SH-SY5Y (cell line): Measurements from ENCODE around the gene EREG.

Source experiments
- GATA2 ChIP-seq: IDR thresholded peaks from 2 replicates; pipeline ENCODE4 v1.6.1; 2011; ENCODE audit warnings: mild to moderate bottlenecking, low read depth, low read length
- GATA3 ChIP-seq: IDR thresholded peaks from 2 replicates; pipeline ENCODE4 v1.6.1; 2011; ENCODE audit warnings: low read depth, mild to moderate bottlenecking, low read length, moderate library complexity

The EREG gene

DNA sequence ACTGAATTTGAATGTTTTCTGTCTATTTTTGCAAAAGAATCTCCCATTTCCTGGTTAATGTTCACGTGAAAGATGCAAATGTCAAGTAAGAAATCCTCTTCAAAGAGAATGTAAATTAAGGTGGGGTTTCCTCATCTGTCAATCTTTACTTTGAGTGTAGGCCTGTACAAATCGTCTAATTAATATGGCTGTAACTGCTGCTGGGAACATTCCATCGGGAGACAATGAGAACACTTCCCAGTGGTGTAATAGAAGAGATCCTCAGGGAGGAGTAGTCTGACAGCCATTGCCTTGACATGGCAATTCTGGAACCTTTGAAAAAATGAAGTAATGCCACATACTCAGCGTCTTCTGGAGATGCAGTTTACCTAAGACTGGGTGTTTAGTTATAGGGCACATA is 3.7 kb downstream of the EREG start:
- no peak for TF ChIP-seq GATA2

DNA sequence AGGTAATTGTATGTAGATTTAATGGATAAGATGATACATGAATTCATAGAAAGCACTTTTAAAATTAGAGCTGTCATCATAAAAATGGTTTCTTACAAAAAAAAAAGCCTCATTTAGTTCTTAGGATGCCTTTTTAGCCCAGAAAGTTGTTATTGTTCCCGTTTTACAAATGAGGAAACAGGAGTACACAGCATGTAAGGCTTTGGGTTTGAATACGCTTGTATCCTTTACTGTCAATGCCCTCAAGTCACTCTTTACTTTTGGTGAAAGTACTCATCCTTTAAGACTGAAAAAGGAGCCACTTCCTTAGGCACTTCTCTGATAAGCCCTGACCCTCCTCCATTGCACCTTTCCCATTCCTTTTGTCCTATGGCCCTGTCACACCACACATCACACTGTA is 4.9 kb downstream of the EREG start:
- TF ChIP-seq GATA2 (no peak), GATA3 (no peak)

DNA sequence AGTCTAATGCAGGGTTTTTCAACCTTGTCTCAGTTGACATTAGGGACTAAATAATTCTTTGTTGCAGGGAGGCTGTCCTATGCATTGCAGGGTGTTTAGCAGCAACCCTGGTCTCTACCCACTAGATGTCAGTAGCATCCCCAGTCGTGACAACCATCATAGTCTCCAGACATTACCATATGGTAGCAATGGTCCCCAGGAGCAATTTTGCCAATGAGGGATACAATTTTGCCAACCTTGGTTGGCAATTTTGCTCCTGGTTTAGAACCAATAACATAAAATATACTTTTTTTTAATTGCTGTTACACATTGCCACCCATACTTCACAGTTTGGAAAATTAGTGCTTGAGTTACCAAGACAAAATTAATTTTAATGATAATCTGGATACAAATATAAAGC is 6.0 kb downstream of the EREG start:
- TF ChIP-seq GATA2 (no peak), GATA3 (no peak)

DNA sequence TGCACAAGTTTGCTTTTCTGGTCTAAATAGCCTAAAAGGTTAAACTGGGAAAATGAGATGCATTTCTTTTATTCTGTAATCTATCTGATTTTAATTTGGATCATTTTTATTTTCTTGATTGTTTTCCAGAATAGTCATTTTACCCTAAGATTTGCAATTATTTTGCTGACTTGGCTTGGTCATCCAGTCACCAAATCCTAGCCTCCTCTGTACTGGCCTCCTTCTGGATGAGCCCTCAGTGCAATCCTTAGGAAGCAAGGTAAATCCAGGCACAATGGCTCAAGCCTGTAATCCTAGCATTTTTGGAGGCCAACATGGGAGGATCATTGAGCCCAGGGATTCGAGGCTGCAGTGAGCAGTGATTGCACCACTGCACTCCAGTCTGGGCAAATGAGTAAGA is 9.2 kb downstream of the EREG start:
- no peak for TF ChIP-seq GATA2
- TF ChIP-seq GATA3, result no peak

DNA sequence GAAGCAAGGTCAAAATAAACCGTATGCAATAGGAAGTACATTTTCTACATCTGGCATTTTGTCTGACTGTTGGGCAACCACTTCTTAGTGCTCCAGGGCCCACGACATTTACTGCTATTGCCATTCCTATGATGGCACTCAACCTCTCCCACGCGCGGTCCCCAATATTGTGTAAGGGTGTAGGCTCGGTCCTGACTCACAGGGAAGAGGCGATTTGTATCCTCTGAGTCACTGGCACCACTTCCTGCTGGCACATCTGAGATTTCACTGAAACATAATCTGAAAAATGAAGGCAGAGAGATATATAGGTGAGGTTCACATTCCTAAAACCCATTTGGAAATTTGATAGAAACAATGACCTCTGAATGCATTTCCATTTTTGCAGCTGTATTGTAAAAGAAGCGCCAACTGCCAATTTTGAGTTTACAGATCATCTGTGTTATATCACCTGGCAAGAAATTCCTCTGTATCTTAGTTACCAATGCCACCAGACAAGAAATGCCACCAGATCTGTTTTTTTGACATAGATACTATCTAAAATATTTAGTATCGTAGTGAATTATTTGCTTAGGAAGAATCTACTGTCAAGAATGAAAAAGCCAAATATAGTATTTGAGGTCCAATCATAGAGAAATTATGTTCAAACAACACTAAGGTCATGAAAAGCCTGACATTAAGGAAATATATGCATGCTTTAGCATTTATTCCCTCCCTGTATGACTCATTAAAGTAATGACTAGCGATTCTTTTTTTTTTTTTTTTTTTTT is 9.8 kb downstream of the EREG start:
- TF ChIP-seq GATA2, result no peak
- no peak for TF ChIP-seq GATA3

DNA sequence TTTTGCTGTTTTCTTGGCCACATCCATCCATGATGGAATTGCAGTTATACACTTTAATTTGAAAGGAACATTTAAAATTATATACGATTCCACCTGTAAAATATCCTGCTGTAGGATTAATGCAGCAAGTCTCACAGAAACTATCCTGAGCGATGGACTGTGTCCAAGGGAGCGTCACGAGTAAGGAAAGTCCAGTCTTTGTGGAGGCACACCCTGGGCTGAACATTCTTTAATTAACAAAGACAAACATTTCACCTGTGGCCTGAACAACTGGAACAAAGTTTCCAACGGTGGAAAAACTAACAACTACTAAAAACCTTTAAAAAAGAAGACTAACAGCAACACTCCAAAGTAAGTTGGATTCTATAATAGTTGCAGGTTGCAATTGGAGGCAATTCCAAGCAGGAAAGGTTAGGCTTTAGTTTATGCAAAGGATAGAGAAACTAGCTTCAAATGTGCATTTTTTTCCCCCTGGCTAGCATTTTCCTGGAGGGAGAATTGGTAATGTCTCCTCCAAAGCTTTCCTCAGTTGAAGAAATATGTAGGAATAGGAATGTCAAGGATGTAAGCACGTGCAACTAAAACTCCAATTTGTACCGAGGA is 11.0 kb downstream of the EREG start:
- TF ChIP-seq GATA3 (no peak), GATA2 (no peak)

DNA sequence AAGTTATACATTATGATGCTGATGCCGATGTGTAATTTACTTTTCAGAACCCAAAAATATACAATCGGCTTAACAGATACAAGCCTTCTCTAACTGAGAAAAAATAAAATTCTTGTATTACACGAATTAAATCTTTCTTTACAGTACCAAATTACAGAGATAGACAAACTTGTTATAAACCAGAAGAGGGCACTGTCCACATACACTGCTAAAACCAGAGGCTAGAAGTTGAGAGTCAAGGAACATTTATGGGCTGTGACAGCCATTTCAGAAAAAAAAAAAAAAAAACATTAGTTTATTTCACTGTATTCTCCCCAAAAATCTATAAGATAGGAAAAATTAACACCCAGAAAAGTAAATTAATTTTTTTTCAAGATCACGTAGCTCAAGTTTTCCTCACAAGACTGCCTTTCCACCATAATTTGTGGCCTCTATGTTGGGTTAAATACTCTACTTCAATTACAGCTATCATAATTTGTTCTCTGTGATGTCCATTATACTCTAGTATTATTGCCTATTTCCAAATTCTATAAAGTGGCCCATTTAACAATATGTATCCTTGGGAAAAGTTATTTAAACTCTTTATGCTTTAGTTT is 12.0 kb downstream of the EREG start:
- TF ChIP-seq GATA3 (no peak), GATA2 (no peak)

DNA sequence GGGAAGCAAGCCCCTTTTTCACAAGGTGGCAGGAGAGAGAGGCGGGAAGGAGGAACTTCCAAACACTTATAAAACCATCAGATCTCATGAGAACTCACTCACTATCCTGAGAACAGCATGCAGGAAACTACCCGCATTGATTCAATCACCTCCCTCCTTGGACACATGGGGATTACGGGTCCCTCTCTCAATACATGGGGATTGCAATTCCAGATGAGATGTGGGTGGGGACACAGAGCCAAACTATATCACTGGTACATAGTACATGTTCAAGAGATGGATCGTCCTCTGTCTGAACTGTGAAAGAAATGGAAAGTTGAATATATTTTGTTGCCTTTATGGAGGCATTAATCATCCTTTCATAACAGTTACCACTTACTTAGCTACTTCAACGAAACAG is 12.8 kb downstream of the EREG start:
- TF ChIP-seq GATA3 (no peak), GATA2 (no peak)

DNA sequence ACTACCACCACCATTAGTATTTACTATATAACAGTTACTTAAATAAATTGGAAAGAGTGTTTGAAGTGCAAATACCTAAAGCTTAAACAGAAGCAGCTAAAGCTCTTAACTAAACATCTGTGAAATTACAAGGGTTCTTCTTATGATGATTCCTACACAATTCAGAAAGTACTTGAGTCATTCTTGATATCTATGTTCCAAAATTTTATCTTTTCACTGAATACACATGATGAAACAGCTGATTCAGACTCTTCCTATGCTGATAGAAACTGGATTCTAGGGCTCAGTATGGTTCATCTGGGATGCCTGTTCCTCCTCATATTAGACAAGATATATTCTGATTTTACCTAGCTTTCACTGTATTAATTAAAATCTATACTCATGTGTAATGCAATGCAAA is 13.6 kb downstream of the EREG start:
- TF ChIP-seq GATA2 (no peak), GATA3 (no peak)

DNA sequence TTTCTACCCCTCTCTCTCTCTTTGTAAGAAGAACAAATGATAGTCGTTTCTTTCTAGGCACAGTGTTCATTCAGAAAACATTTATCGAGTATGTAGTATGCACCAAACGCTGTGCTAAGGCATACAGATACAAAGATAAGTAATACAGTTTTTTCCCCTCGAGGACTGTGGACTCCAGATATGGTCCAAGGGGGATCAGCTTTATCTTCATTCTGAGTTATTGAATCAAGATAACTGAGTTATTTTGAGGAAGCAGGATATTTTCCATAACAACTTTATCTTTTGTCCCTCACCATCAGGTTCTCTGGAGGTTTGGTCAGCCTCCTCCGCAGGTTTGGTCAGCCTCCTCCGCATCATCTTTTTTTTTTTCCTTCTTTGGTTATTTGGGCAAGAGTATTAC is 15.0 kb downstream of the EREG start:
- TF ChIP-seq GATA3 (no peak), GATA2 (no peak)

DNA sequence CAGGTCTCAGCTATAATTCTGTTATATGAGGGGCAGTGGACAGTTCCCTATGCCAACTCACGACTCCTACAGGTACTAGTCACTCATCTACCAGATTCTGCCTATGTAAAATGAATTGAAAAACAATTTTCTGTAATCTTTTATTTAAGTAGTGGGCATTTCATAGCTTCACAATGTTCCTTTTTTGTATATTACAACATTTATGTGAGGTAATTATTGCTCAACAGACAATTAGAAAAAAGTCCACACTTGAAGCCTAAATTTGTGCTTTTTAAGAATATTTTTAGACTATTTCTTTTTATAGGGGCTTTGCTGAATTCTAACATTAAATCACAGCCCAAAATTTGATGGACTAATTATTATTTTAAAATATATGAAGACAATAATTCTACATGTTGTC is 20.4 kb downstream of the EREG start:
- no peak for TF ChIP-seq GATA3
- no peak for TF ChIP-seq GATA2

DNA sequence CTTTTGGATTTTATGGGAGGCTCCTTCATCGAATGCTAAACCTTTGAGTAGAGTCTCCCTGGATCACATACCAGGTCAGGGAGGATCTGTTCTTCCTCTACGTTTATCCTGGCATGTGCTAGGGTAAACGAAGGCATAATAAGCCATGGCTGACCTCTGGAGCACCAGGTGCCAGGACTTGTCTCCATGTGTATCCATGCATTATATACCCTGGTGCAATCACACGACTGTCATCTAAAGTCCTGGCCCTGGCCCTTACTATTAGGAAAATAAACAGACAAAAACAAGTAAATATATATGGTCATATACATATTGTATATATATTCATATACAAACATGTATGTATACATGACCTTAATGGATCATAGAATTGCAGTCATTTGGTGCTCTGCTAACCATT is 21.2 kb downstream of the EREG start:
- TF ChIP-seq GATA3 (no peak), GATA2 (no peak)

DNA sequence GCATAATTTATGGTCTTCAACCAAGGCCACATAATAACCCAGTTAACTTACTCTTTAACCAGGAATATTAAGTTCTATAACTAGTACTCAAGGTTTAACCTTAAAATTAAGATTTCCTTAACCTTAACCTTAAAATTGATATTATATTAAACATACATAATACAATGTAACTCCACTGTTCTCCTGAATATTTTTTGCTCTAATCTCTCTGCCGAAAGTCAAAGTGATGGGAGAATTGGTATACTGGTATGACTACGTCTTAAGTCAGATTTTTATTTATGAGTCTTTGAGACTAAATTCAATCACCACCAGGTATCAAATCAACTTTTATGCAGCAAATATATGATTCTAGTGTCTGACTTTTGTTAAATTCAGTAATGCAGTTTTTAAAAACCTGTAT is 22.8 kb downstream of the EREG start:
- TF ChIP-seq GATA3 (no peak), GATA2 (no peak)

DNA sequence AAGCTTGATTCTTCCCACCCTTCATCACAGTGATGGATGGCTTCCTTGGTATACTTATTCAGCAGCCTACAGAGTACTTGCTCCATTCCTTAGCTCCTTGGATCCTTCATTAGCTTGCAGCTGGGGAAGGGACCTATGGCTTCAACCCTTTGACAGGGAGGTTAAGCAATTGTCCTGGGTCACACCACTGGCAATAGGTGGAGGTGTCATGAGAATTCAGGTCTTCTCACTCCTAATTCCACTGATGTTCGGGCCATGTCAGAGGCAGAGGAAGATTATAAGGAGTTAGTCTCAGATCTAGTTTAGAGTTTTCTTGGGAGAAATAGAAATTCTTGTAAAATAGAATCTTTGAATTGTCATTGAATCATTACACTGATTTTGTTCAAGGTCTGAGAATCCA is 24.5 kb downstream of the EREG start:
- TF ChIP-seq GATA2 (no peak), GATA3 (no peak)

DNA sequence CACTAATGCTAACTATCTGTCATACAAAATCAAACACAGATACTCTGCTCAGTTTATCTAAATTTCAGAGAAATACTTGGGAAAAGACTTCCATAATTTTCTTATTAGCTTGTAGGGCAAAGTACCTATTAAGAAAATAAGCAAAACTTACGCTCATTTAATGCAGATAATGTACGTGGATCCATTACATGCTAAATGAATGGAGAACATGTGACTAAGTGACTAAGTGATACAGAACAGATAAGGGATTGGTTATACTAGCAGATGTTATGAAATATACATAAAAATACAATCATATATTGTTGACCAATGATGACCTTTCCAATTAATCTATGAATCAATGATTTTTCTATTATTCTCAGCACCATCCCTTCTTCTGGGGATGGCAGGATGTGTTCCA is 25.7 kb downstream of the EREG start:
- TF ChIP-seq GATA2, result no peak
- TF ChIP-seq GATA3, result no peak
